Measurements from ENCODE around the gene POF1B. TPM values are rescaled to one million over a fixed set of nuclear protein-coding genes. Genes with fewer than 3 reads are reported as not detected.
A peak's percentile ranks its signal among the peaks of the same experiment; 100 is the strongest.

The POF1B gene
- 0.57 TPM for total RNA-seq
- under 1 TPM in 3 of 4 donors, not detected in 1; 0.44 to 0.59 (median 0.49) TPM for polyA plus RNA-seq

- no peak within 1 kb of the TSS for H3K27ac ChIP-seq (ENCODE audit: insufficient read depth, low read length, poor library complexity, severe bottlenecking)
- Mint-ChIP-seq H3K4me1 (no peaks in the 10 kb centered on the region), H3K27ac (no peak within 1 kb of the TSS), H3K4me3 (peak within 1 kb of the TSS in 1 of 4 donors; percentile 26), H3K27me3 (no peaks in the 10 kb centered on the region), H3K9me3 (peaks cover 0 to 2% (median 0%) of the 10 kb centered on the region in 7 donors), H3K36me3 (no peaks in the 10 kb centered on the region)
- H3K36me3 ChIP-seq (ENCODE audit: control insufficient read depth, insufficient read depth, low read length), result no peaks in the 10 kb centered on the region
- H3K4me3 ChIP-seq (ENCODE audit: low read depth, low read length), result no peak within 1 kb of the TSS
- ATAC-seq (ENCODE audit: low read depth in 2 of 2) (no peak), DNase-seq (peak in 2 of 3 donors; percentile 1 to 3)
- H3K4me1 ChIP-seq (ENCODE audit: control insufficient read depth, insufficient read depth, low read length, poor library complexity, severe bottlenecking), result no peaks in the 10 kb centered on the region
- H3K9me3 ChIP-seq (ENCODE audit: control insufficient read depth in 2 of 2, low read length in 2 of 2), result no peaks in the 10 kb centered on the region
- H3K27me3 ChIP-seq (ENCODE audit: control insufficient read depth, insufficient read depth, low read length), result no peaks in the 10 kb centered on the region
These were observed at the start of gene POF1B for GRCh38 chrX:85379174-85379907. Gene POF1B (minus strand): TSS chrX:85379665. CDS start chrX:85379454, 211 bp downstream.

GRCh38 chrX:85429066-85429465 lies 49.6 kb upstream of the POF1B start:
- Mint-ChIP-seq H3K4me3 (no peak overlapping the region), H3K4me1 (no peaks in the 10 kb centered on the region), H3K9me3 (peaks cover 0 to 6% (median 2%) of the 10 kb centered on the region in 7 donors), H3K27ac (no peak overlapping the region), H3K36me3 (no peaks in the 10 kb centered on the region), H3K27me3 (no peaks in the 10 kb centered on the region)
- Histone ChIP-seq H3K4me3 (ENCODE audit: low read depth, low read length) (no peak overlapping the region), H3K36me3 (ENCODE audit: control insufficient read depth, insufficient read depth, low read length) (no peaks in the 10 kb centered on the region), H3K4me1 (ENCODE audit: control insufficient read depth, insufficient read depth, low read length, poor library complexity, severe bottlenecking) (no peaks in the 10 kb centered on the region), H3K27me3 (ENCODE audit: control insufficient read depth, insufficient read depth, low read length) (no peaks in the 10 kb centered on the region), H3K9me3 (ENCODE audit: control insufficient read depth in 2 of 2, low read length in 2 of 2) (peaks cover 0 to 3% of the 10 kb centered on the region in 2 experiments), H3K27ac (ENCODE audit: insufficient read depth, low read length, poor library complexity, severe bottlenecking) (no peak overlapping the region)
- DNase-seq, result no peak
- ATAC-seq (ENCODE audit: low read depth in 2 of 2), result no peak

- no peaks in the 10 kb centered on the region for H3K4me1 ChIP-seq (ENCODE audit: control insufficient read depth, insufficient read depth, low read length, poor library complexity, severe bottlenecking)
- Mint-ChIP-seq H3K27me3 (no peaks in the 10 kb centered on the region), H3K9me3 (peaks cover 0 to 5% (median 0%) of the 10 kb centered on the region in 7 donors), H3K36me3 (no peaks in the 10 kb centered on the region), H3K4me3 (no peak overlapping the region), H3K4me1 (no peaks in the 10 kb centered on the region), H3K27ac (no peak overlapping the region)
- H3K27ac ChIP-seq (ENCODE audit: insufficient read depth, low read length, poor library complexity, severe bottlenecking), result no peak overlapping the region
- no peaks in the 10 kb centered on the region for H3K27me3 ChIP-seq (ENCODE audit: control insufficient read depth, insufficient read depth, low read length)
- H3K4me3 ChIP-seq (ENCODE audit: low read depth, low read length), result no peak overlapping the region
- H3K9me3 ChIP-seq (ENCODE audit: control insufficient read depth in 2 of 2, low read length in 2 of 2), result no peaks in the 10 kb centered on the region
- no peak for DNase-seq
- no peak for ATAC-seq (ENCODE audit: low read depth in 2 of 2)
- no peaks in the 10 kb centered on the region for H3K36me3 ChIP-seq (ENCODE audit: control insufficient read depth, insufficient read depth, low read length)
These were observed 39.8 kb upstream of the POF1B start for GRCh38 chrX:85419293-85419692.

- Histone ChIP-seq H3K9me3 (ENCODE audit: control insufficient read depth in 2 of 2, low read length in 2 of 2) (no peaks in the 10 kb centered on the region), H3K4me1 (ENCODE audit: control insufficient read depth, insufficient read depth, low read length, poor library complexity, severe bottlenecking) (no peaks in the 10 kb centered on the region), H3K27ac (ENCODE audit: insufficient read depth, low read length, poor library complexity, severe bottlenecking) (no peak overlapping the region), H3K4me3 (ENCODE audit: low read depth, low read length) (no peak overlapping the region), H3K27me3 (ENCODE audit: control insufficient read depth, insufficient read depth, low read length) (no peaks in the 10 kb centered on the region), H3K36me3 (ENCODE audit: control insufficient read depth, insufficient read depth, low read length) (no peaks in the 10 kb centered on the region)
- Mint-ChIP-seq H3K27ac (no peak overlapping the region), H3K9me3 (peaks cover 0 to 7% (median 0%) of the 10 kb centered on the region in 7 donors), H3K27me3 (no peaks in the 10 kb centered on the region), H3K4me1 (no peaks in the 10 kb centered on the region), H3K36me3 (no peaks in the 10 kb centered on the region), H3K4me3 (no peak overlapping the region)
- DNase-seq, result no peak
- ATAC-seq (ENCODE audit: low read depth in 2 of 2), result no peak
These were observed 12.4 kb upstream of the POF1B start for GRCh38 chrX:85391878-85392238.

GRCh38 chrX:85391185-85391877 lies 11.9 kb upstream of the POF1B start:
- Mint-ChIP-seq H3K4me3 (no peak overlapping the region), H3K9me3 (peaks cover 0 to 7% (median 0%) of the 10 kb centered on the region in 7 donors), H3K27me3 (no peaks in the 10 kb centered on the region), H3K27ac (no peak overlapping the region), H3K36me3 (no peaks in the 10 kb centered on the region), H3K4me1 (no peaks in the 10 kb centered on the region)
- Histone ChIP-seq H3K4me3 (ENCODE audit: low read depth, low read length) (no peak overlapping the region), H3K27ac (ENCODE audit: insufficient read depth, low read length, poor library complexity, severe bottlenecking) (no peak overlapping the region), H3K9me3 (ENCODE audit: control insufficient read depth in 2 of 2, low read length in 2 of 2) (no peaks in the 10 kb centered on the region), H3K36me3 (ENCODE audit: control insufficient read depth, insufficient read depth, low read length) (no peaks in the 10 kb centered on the region), H3K27me3 (ENCODE audit: control insufficient read depth, insufficient read depth, low read length) (no peaks in the 10 kb centered on the region), H3K4me1 (ENCODE audit: control insufficient read depth, insufficient read depth, low read length, poor library complexity, severe bottlenecking) (no peaks in the 10 kb centered on the region)
- ATAC-seq (ENCODE audit: low read depth in 2 of 2) (no peak), DNase-seq (no peak)

- DNase-seq, result no peak
- no peaks in the 10 kb centered on the region for H3K4me1 Mint-ChIP-seq
- no peaks in the 10 kb centered on the region for H3K27me3 Mint-ChIP-seq
- H3K9me3 Mint-ChIP-seq, result peaks cover 0 to 2% (median 0%) of the 10 kb centered on the region in 7 donors
- Histone ChIP-seq H3K9me3 (ENCODE audit: control insufficient read depth in 2 of 2, low read length in 2 of 2) (no peaks in the 10 kb centered on the region), H3K4me3 (ENCODE audit: low read depth, low read length) (no peak overlapping the region), H3K27me3 (ENCODE audit: control insufficient read depth, insufficient read depth, low read length) (no peaks in the 10 kb centered on the region), H3K36me3 (ENCODE audit: control insufficient read depth, insufficient read depth, low read length) (no peaks in the 10 kb centered on the region), H3K4me1 (ENCODE audit: control insufficient read depth, insufficient read depth, low read length, poor library complexity, severe bottlenecking) (no peaks in the 10 kb centered on the region), H3K27ac (ENCODE audit: insufficient read depth, low read length, poor library complexity, severe bottlenecking) (no peak overlapping the region)
- no peak for ATAC-seq (ENCODE audit: low read depth in 2 of 2)
- no peak overlapping the region for H3K4me3 Mint-ChIP-seq
- no peaks in the 10 kb centered on the region for H3K36me3 Mint-ChIP-seq
- H3K27ac Mint-ChIP-seq, result no peak overlapping the region
These were observed 2.1 kb upstream of the POF1B start for GRCh38 chrX:85381602-85382001.

GRCh38 chrX:85378461-85378860 lies 1.0 kb downstream of the POF1B start:
- no peaks in the 10 kb centered on the region for H3K4me1 ChIP-seq (ENCODE audit: control insufficient read depth, insufficient read depth, low read length, poor library complexity, severe bottlenecking)
- Mint-ChIP-seq H3K27ac (no peak overlapping the region), H3K27me3 (no peaks in the 10 kb centered on the region), H3K4me3 (no peak overlapping the region), H3K9me3 (peaks cover 0 to 3% (median 0%) of the 10 kb centered on the region in 7 donors), H3K36me3 (no peaks in the 10 kb centered on the region), H3K4me1 (no peaks in the 10 kb centered on the region)
- no peak overlapping the region for H3K27ac ChIP-seq (ENCODE audit: insufficient read depth, low read length, poor library complexity, severe bottlenecking)
- H3K4me3 ChIP-seq (ENCODE audit: low read depth, low read length), result no peak overlapping the region
- H3K9me3 ChIP-seq (ENCODE audit: control insufficient read depth in 2 of 2, low read length in 2 of 2), result no peaks in the 10 kb centered on the region
- DNase-seq, result no peak
- no peaks in the 10 kb centered on the region for H3K36me3 ChIP-seq (ENCODE audit: control insufficient read depth, insufficient read depth, low read length)
- no peaks in the 10 kb centered on the region for H3K27me3 ChIP-seq (ENCODE audit: control insufficient read depth, insufficient read depth, low read length)
- no peak for ATAC-seq (ENCODE audit: low read depth in 2 of 2)

All from CD4-positive, CD25-positive, alpha-beta regulatory T cell (primary cell).